OCI-LY1 (cell line): ENCODE results near the gene POLDIP3.

Experiments
- H2AFZ ChIP-seq: fragments of 200-600 bp; sonication (generic), shearing (Covaris generic); 2 replicates; pipeline ENCODE4 v1.6.0; 2014; ENCODE audit warnings: antibody characterized with exemption, mild to moderate bottlenecking, low read length
- H3F3A ChIP-seq: fragments of 200-600 bp; sonication (generic), shearing (Covaris generic); 2 replicates; pipeline ENCODE4 v1.6.0; 2014; ENCODE audit warnings: mild to moderate bottlenecking, antibody characterized with exemption, low read length, moderate library complexity; ENCODE audit not compliant: insufficient read depth
- H3K27ac ChIP-seq: fragments of 200-600 bp; sonication (generic); 2 replicates; pipeline ENCODE4 v1.5.1; 2014; ENCODE audit warnings: low read length, mixed run types, mild to moderate bottlenecking, low read depth; ENCODE audit not compliant: poor library complexity, severe bottlenecking
- H3K27me3 ChIP-seq: fragments of 200-600 bp; sonication (generic); 2 replicates; pipeline ENCODE4 v1.6.0; 2014; ENCODE audit warnings: antibody characterized with exemption, mild to moderate bottlenecking, low read length, moderate library complexity; ENCODE audit not compliant: insufficient read depth
- H3K36me3 ChIP-seq: fragments of 200-600 bp; sonication (generic); 2 replicates; pipeline ENCODE4 v1.6.1; 2014; ENCODE audit warnings: mild to moderate bottlenecking, antibody characterized with exemption, low read length, moderate library complexity, mixed read lengths; ENCODE audit not compliant: insufficient read depth
- H3K4me1 ChIP-seq: fragments of 200-600 bp; sonication (generic); 2 replicates; pipeline ENCODE4 v1.5.1; 2014; ENCODE audit warnings: mild to moderate bottlenecking, low read length, moderate library complexity; ENCODE audit not compliant: insufficient read depth, severe bottlenecking
- H3K4me2 ChIP-seq: fragments of 200-600 bp; sonication (generic), shearing (Covaris generic); 2 replicates; pipeline ENCODE4 v1.6.1; 2014; ENCODE audit warnings: low read length
- H3K4me3 ChIP-seq: fragments of 200-600 bp; sonication (generic); 2 replicates; pipeline ENCODE4 v1.5.1; 2014; ENCODE audit warnings: low read length, low read depth, mild to moderate bottlenecking, mixed read lengths; ENCODE audit not compliant: poor library complexity, severe bottlenecking
- H3K79me2 ChIP-seq: fragments of 200-600 bp; shearing (Covaris generic); 2 replicates; pipeline ENCODE4 v1.6.1; 2016; ENCODE audit warnings: mixed run types, low read length, mixed read lengths; ENCODE audit not compliant: insufficient read depth
- H3K9ac ChIP-seq: fragments of 200-600 bp; sonication (generic), shearing (Covaris generic); 2 replicates; pipeline ENCODE4 v1.6.1; 2014; ENCODE audit warnings: mild to moderate bottlenecking, low read length, mixed read lengths
- H3K9me2 ChIP-seq: fragments of 200-600 bp; sonication (generic), shearing (Covaris generic); 2 replicates; pipeline ENCODE4 v1.6.1; 2014; ENCODE audit warnings: low read depth, mild to moderate bottlenecking, low read length, mixed read lengths
- H3K9me3 ChIP-seq: fragments of 200-600 bp; shearing (Covaris generic); 2 replicates; pipeline ENCODE4 v1.6.1; 2014; ENCODE audit warnings: low read length, mixed read lengths
- H4K20me1 ChIP-seq: fragments of 200-600 bp; sonication (generic), shearing (Covaris generic); 2 replicates; pipeline ENCODE4 v1.6.0; 2016; ENCODE audit warnings: mild to moderate bottlenecking, low read length; ENCODE audit not compliant: insufficient read depth
- EZH2 ChIP-seq: fragments of 200-600 bp; sonication (generic), shearing (Covaris generic); IDR thresholded peaks from 2 replicates; pipeline ENCODE4 v1.8.0; 2017; ENCODE audit warnings: borderline replicate concordance, mixed run types, mild to moderate bottlenecking, antibody characterized with exemption, low read length, moderate library complexity, mixed read lengths
- TF ChIP-seq, protein P1 (sequence below): fragments of 200-600 bp; sonication (generic), shearing (Covaris generic); IDR thresholded peaks from 2 replicates; pipeline ENCODE4 v1.5.1; 2017; ENCODE audit warnings: mild to moderate bottlenecking, antibody characterized with exemption, low read length, moderate library complexity, mixed read lengths

The POLDIP3 gene

GRCh38 chr22:42613872-42614301 lies 796 bp downstream of the POLDIP3 start:
- no peak for TF ChIP-seq EZH2
- TF ChIP-seq, protein P1, sequence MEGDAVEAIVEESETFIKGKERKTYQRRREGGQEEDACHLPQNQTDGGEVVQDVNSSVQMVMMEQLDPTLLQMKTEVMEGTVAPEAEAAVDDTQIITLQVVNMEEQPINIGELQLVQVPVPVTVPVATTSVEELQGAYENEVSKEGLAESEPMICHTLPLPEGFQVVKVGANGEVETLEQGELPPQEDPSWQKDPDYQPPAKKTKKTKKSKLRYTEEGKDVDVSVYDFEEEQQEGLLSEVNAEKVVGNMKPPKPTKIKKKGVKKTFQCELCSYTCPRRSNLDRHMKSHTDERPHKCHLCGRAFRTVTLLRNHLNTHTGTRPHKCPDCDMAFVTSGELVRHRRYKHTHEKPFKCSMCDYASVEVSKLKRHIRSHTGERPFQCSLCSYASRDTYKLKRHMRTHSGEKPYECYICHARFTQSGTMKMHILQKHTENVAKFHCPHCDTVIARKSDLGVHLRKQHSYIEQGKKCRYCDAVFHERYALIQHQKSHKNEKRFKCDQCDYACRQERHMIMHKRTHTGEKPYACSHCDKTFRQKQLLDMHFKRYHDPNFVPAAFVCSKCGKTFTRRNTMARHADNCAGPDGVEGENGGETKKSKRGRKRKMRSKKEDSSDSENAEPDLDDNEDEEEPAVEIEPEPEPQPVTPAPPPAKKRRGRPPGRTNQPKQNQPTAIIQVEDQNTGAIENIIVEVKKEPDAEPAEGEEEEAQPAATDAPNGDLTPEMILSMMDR: no peak
- peak overlapping the region; percentile 94 for H3K9ac ChIP-seq
- peaks cover 4% of the 10 kb centered on the region; the same call in 1 of the 2 replicates for H3F3A ChIP-seq
- no peaks in the 10 kb centered on the region for H4K20me1 ChIP-seq
- H3K27ac ChIP-seq: peak overlapping the region; percentile 82
- peak overlapping the region; percentile 80 for H3K4me2 ChIP-seq
- H3K36me3 ChIP-seq: peaks cover 33% of the 10 kb centered on the region
- H3K27me3 ChIP-seq: no peaks in the 10 kb centered on the region
- H3K4me1 ChIP-seq: peaks cover 34% of the 10 kb centered on the region
- no peaks in the 10 kb centered on the region for H3K9me3 ChIP-seq
- H3K4me3 ChIP-seq: peak overlapping the region; percentile 85
- no peak overlapping the region for H2AFZ ChIP-seq
- peaks cover 51% of the 10 kb centered on the region for H3K79me2 ChIP-seq
- no peaks in the 10 kb centered on the region for H3K9me2 ChIP-seq

DNA sequence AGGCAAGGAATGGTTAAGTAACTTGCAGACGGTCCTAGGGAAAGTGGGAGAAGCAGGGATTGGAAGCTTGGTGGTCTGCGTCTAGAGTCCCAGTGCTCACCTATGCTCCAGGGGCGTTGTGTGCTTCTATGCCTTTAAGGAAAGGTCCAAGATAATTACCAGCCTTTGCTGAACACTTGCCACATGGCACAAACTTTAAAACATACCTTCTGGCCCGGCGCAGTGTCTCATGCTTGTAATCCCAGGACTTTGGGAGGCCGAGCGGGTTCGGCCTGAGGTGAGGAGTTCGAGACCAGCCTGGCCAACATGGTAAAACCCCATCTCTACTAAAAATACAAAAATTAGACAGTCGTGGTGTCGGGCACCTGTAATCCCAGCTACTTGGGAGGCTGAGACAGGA lies 2.3 kb downstream of the POLDIP3 start:
- Histone ChIP-seq H3K36me3 (peaks cover 47% of the 10 kb centered on the region), H3K27me3 (no peaks in the 10 kb centered on the region), H4K20me1 (no peaks in the 10 kb centered on the region), H3K9me3 (no peaks in the 10 kb centered on the region), H3F3A (peaks cover 4% of the 10 kb centered on the region; the same call in 1 of the 2 replicates), H2AFZ (no peak overlapping the region), H3K9ac (peak overlapping the region; percentile 24; the same call in 1 of the 2 replicates), H3K79me2 (peaks cover 60% of the 10 kb centered on the region), H3K4me3 (no peak overlapping the region), H3K4me1 (peaks cover 27% of the 10 kb centered on the region), H3K27ac (no peak overlapping the region), H3K4me2 (no peak overlapping the region; the same call in 1 of the 2 replicates), H3K9me2 (no peaks in the 10 kb centered on the region)
- TF ChIP-seq, protein P1: no peak
- no peak for TF ChIP-seq EZH2

GRCh38 chr22:42611051-42611450 lies 3.6 kb downstream of the POLDIP3 start:
- TF ChIP-seq EZH2: no peak
- TF ChIP-seq, protein P1: no peak
- Histone ChIP-seq H3K27ac (no peak overlapping the region), H3K4me3 (no peak overlapping the region), H3K4me1 (peaks cover 27% of the 10 kb centered on the region), H3F3A (peaks cover 4% of the 10 kb centered on the region; the same call in 1 of the 2 replicates), H3K79me2 (peaks cover 67% of the 10 kb centered on the region), H3K27me3 (no peaks in the 10 kb centered on the region), H3K9ac (no peak overlapping the region), H4K20me1 (no peaks in the 10 kb centered on the region; the same call in 1 of the 2 replicates), H3K4me2 (no peak overlapping the region), H3K36me3 (peaks cover 54% of the 10 kb centered on the region), H2AFZ (no peak overlapping the region), H3K9me2 (no peaks in the 10 kb centered on the region), H3K9me3 (no peaks in the 10 kb centered on the region)
